ENCODE data around the gene ZNF536.
"Not testable (repeated sequence)": the region's sequence is repeated elsewhere in the genome, so short reads cannot be mapped to it uniquely, and the experiment has no call there.

The ZNF536 gene

GRCh38 chr19:30408734-30409301, 36.6 kb downstream of the ZNF536 start:
- in situ Hi-C loops (cut with MboI; ENCODE audit: low sequenced_read_pairs) = no loop called here

- in situ Hi-C loops (cut with MboI; ENCODE audit: low sequenced_read_pairs) = no loop called here
These were observed 39.5 kb downstream of the ZNF536 start for GRCh38 chr19:30411714-30412113.

GRCh38 chr19:30416375-30416774, 44.2 kb downstream of the ZNF536 start:
- in situ Hi-C loops (cut with MboI; ENCODE audit: low sequenced_read_pairs) = no loop called here

DNA sequence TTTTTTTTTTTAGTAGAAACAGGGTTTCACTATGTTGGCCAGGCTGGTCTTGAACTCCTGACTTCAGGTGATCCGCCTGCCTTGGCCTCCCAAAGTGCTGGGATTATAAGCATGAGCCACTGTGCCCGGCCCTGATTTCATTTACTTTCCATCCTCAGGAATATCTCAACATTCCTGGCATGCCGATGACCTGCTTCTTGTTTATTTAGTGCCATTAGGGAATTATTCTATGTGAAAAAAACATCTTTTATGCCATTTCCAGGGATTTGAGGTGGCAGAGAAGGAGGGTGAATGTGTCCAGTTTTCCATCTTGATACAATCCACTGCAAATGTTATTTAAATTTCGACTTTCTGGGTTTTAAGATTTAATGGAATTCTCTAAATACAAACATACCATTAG, 45.0 kb downstream of the ZNF536 start:
- in situ Hi-C loops (cut with MboI; ENCODE audit: low sequenced_read_pairs) = not testable (repeated sequence)

DNA sequence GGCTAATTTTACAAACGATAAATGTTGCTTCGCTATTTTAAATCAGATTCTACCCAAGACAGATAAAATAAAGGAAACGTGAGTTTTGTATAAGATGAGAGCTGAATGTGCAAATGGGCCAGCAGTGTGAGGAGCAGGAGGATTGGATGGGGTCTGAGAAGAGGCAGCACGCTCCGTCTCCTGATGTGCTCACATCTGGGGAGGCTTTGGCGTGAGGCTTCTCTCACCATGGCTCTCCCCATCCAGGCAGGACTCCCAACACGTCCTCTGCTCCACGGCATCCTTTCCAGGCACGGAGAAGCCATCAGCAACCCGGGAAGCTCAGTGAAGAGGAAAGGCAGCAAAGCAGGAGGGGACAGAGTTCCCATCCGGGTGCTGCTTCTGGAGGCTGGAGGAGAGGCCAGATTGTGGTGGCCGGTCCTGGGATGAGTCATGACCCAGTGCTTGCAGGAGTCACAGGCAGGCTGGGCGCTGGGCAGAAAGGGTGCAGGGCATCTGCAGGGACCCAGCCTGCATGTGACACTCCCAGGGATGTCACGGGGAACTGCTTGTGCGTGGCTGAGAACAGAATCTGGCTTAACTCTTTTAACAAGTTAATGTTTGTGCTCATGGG, 47.5 kb downstream of the ZNF536 start:
- in situ Hi-C loops (cut with MboI; ENCODE audit: low sequenced_read_pairs) = no loop called here

DNA sequence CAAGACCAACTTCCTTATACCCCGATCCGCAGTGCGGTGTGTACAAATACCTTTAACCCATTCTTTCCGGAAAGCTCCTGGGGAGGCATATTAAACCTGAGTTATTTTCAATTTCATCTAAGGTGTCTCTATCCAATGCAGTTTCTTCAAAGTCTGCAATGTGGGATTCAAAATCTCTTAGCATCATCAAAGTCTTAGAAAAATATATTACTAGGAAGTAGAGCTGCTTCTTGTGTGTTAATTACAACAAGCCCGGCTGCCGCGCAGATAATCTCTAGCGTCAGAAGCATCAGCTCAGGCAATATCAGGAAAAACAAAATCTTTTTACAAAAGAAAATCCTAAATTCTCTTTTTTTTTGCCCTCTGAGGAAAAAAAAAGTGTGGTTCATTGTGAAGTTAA, 48.1 kb downstream of the ZNF536 start:
- in situ Hi-C loops (cut with MboI; ENCODE audit: low sequenced_read_pairs) = no loop called here

DNA sequence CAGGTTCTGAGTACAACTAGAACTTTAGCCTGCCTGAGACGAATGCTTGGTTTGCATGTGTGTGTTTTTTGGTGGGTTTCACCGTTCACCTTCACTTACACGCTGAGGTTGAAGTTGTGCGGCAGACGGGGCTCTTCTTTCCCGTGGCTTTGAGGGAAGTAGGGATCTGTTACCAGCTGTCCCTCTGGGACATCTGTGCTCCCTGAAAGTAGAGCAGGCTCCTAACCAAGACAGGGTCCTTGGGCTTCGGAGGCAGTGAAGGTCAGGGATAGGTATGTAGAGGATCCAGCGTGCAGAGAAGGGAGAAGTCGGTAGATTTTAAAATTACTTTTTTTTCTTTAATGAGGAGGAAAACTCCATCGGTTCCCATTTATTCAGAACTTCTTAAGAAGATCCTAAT, 48.7 kb downstream of the ZNF536 start:
- in situ Hi-C loops (cut with MboI; ENCODE audit: low sequenced_read_pairs) = no loop called here

GRCh38 chr19:30421571-30421970, 49.4 kb downstream of the ZNF536 start:
- in situ Hi-C loops (cut with MboI; ENCODE audit: low sequenced_read_pairs) = no loop called here

DNA sequence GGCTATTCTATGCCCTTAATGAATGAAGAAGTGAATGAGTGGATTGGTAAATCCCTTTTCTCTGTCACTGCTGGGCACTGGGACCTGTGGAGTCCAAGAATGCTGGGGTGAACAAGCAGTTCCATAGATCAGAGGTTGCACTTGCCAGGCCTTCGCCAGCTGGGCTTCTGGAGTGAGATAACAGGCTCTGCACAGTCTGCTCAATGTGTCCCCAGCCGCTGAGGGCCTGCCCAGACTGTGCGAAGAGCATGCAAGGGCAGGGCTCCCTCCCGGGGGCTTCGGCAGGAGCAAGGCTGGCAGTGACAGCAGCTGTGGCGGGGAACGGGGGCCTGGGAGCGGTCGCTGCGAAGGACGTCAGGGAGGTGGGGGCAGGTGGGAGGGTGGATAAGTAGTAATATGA, 51.3 kb downstream of the ZNF536 start:
- in situ Hi-C loops (cut with MboI; ENCODE audit: low sequenced_read_pairs) = no loop called here

DNA sequence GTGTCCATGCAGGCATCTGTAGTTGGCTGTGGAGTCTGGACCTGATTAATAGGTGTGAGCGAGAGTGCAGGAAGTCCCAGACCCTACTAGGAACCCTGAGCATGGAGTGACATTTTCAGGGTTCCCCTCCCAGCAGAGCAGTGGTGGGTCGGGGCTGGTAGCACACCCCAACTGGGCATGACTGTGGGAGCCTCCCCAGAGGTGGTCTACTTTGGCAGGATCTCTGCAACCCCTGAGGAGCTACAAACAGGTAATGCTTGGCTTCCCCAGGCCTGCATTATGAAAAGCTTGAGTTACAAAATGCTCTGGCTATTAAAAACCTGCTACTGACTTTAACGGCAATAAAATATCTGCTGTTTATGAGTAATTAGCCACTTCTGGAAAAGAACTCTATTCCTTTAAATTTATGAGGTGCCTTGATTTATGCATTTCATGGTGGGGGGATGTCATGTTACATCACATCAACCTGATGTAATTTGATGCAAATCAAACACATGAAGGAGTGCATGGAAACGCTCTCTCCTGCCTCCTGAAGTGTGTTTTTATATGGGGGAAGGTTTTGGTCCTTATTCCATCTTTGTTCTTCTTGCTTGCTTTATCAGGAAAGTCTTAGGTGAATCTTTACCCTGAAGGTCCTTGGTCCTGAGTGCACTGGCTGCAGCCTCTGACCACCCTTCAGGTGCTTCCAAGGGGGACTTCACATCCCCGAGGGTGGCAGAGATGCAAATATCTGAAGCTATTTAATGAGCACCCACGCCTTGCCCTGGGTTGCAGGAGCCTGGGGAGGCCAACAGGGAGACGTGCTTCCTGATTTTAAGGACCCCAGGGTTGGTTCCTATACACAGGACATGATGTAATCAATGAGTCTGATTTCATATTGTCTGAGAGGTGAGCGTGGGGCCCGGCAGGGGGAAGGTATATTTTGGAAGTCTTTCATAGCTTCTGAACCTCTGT, 54.0 kb downstream of the ZNF536 start:
- in situ Hi-C loops (cut with MboI; ENCODE audit: low sequenced_read_pairs) = no loop called here

- in situ Hi-C loops (cut with MboI; ENCODE audit: low sequenced_read_pairs) = no loop called here
These were observed 54.7 kb downstream of the ZNF536 start for GRCh38 chr19:30426864-30427263.

- in situ Hi-C loops (cut with MboI; ENCODE audit: low sequenced_read_pairs) = no loop called here
These were observed 56.0 kb downstream of the ZNF536 start for GRCh38 chr19:30428092-30428680.

DNA sequence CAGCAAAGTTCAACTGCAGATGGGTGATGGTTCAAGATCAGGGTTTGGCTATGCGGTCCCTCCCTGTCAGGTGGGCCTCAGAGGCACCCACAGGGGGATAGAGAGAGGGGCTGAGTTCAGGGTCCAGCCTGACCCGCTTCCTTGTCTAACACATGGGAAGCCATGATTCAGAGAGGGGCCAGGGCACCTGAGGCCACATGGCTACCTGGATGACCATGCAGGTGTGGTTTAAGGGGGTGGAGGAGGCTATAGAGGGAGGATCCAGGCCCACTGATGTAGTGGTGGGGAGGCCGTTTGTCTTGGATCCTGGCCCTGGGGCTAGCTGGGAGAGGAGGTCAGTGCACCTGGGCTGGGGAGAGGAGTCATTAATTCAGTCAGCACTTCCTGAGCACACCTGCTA, 56.7 kb downstream of the ZNF536 start:
- in situ Hi-C loops (cut with MboI; ENCODE audit: low sequenced_read_pairs) = no loop called here

GRCh38 chr19:30430206-30430734, 58.1 kb downstream of the ZNF536 start:
- in situ Hi-C loops (cut with MboI; ENCODE audit: low sequenced_read_pairs) = no loop called here

- in situ Hi-C loops (cut with MboI; ENCODE audit: low sequenced_read_pairs) = no loop called here
These were observed 59.4 kb downstream of the ZNF536 start for GRCh38 chr19:30431591-30431990.

- in situ Hi-C loops (cut with MboI; ENCODE audit: low sequenced_read_pairs) = no loop called here
These were observed 62.8 kb downstream of the ZNF536 start for GRCh38 chr19:30434797-30435594.

- in situ Hi-C loops (cut with MboI; ENCODE audit: low sequenced_read_pairs) = no loop called here
These were observed 65.7 kb downstream of the ZNF536 start for GRCh38 chr19:30437869-30438268.

DNA sequence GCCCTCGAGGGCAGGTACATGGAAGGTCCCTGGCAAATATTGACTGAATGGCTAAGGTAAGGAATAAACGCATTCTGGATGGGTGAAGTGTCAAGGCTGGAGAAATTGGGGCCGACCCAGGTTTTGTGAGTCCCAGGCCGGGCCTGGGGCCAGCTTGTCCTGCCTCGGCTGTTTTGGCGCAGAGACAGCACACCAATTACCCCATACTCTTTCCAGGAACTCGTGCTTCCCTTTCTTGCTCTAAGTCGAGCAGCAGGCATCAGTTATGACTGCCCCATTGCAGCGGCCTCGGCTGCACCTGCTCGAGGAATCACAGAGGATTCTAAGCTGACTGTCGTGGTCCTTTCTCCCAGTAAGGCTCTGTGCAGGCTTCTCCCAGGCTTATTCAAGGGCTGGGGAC, 67.1 kb downstream of the ZNF536 start:
- in situ Hi-C loops (cut with MboI; ENCODE audit: low sequenced_read_pairs) = no loop called here

DNA sequence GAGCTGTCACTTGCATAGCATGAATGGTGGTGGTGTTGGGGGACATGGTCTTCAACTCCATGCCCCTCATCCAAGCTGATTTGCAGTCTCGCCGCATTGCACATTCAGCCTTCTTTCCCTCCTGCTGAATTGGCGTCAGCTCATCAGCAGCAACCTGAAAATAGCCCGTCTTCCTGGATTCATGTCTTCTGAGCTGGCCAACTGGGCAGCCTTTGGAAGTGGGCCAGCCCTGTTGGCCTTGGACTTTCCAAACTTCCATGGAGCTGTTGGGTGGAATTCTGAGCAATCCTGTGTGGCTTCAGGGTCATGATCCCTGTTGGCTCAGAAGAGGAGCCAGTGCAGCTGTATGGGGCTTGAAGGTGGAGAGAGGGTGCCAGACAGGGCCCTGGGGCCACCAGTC, 68.8 kb downstream of the ZNF536 start:
- in situ Hi-C loops (cut with MboI; ENCODE audit: low sequenced_read_pairs) = no loop called here

DNA sequence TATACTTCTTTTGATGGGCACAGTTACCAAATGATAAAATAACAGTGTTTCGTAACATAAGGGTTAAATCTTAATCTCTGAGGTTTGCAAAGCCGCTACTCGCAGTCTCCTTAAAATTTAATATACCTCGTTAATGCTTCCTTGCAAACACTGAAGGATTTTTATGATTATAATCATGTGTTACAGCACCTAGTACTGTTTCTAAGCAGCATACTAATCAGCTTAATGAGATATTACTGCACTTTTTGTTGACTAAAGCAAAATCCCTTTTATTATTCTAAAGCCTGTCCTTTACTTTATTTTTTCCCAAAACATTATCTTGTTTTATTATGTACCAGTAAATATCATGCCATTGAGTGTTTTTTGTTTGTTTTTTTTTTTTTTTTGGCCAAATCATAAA, 70.5 kb downstream of the ZNF536 start:
- in situ Hi-C loops (cut with MboI; ENCODE audit: low sequenced_read_pairs) = no loop called here
